Left ventricle myocardium superior (tissue), 1 donor: ENCODE measurements around the gene DCLK3. TPM values are rescaled to one million over a fixed set of nuclear protein-coding genes. Genes with fewer than 3 reads are reported as not detected.
A peak's percentile ranks its signal among the peaks of the same experiment; 100 is the strongest.

Source experiments
- ATAC-seq: fragments of 200-7000 bp; cut with Tn5 transposase; one replicate; pipeline ENCODE4 v1.9.1; 2020; ENCODE audit warnings: mild to moderate bottlenecking, moderate library complexity
- DNase-seq: peaks from one replicate; pipeline ENCODE4 v3.0.0-alpha.2; 2020
- intact Hi-C: fragments of 100-400 bp; cut with micrococcal nuclease; formaldehyde crosslinking; loops from one replicate; pipeline ENCODE4 v1.11.0; 2022
- long read RNA-seq: library from polyadenylated mRNA; unstranded; transcript quantifications from one replicate; pipeline ENCODE4 v2.0.0, GENCODE V29; 2021
- total RNA-seq: library from RNA; stranded (reverse); fragmentation: NEBNext Ultra II Directional; extraction: Animal tissue kit (Norgen Biotek cat#: 25700); gene quantifications from one replicate; pipeline ENCODE4 v1.2.1, GENCODE V29; 2021
- donor health status: DM: no; HTN: yes; CAD: no; lungs with severe emphysema.

DCLK3 gene, protein sequence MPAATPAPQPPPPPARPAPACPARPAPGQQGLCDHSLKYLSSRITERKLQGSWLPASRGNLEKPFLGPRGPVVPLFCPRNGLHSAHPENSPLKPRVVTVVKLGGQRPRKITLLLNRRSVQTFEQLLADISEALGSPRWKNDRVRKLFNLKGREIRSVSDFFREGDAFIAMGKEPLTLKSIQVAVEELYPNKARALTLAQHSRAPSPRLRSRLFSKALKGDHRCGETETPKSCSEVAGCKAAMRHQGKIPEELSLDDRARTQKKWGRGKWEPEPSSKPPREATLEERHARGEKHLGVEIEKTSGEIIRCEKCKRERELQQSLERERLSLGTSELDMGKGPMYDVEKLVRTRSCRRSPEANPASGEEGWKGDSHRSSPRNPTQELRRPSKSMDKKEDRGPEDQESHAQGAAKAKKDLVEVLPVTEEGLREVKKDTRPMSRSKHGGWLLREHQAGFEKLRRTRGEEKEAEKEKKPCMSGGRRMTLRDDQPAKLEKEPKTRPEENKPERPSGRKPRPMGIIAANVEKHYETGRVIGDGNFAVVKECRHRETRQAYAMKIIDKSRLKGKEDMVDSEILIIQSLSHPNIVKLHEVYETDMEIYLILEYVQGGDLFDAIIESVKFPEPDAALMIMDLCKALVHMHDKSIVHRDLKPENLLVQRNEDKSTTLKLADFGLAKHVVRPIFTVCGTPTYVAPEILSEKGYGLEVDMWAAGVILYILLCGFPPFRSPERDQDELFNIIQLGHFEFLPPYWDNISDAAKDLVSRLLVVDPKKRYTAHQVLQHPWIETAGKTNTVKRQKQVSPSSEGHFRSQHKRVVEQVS
- 0.20 TPM for total RNA-seq
- long read RNA-seq: 0 reads

DNA sequence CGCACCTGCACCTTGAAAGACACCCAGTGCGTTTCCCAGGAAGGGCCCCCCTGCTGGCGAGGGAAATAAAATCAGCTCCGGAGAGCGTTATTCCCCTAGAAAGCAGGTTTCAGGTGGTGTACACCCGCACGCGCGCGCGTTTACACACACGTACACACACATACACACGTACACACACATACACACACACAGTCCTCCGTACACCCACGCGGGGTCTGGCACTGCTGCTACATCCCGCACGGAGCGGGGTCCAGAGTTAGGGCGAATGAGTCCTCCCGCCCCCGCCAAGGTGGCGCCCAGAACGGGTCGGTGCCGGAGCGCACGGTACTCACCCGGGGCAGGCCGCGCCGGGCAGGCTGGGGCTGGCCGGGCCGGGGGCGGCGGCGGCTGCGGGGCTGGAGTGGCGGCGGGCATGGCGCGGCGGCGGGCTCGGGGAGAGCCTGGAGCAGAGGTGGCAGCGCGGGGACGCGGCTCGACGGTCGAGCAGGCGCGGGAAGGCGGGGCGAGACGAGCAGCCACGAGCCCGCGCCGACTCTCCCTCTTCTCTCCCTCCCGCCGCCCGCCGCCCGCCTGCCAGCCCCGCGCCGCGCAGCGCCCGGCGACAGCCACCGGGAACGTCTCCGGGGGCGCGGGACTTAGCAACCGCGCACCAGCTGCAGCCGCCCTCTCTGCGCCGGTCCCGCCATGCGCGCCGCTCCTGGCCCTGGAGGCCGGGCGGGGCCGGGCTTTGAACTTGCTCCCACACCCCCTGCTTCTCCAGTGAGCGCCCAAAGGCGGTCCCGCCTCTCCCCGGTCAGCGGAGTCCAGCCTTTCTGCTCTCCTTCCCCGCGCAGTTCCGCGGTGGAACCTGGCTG is at the start of gene DCLK3:
Gene DCLK3 (minus strand): TSS at position 704 of the 854 bp plus-strand sequence. CDS start 290 bp downstream, at position 414.
- intact Hi-C loops: no loop called here
- DNase-seq (peak; percentile 48), ATAC-seq (peak; percentile 48)

DNA sequence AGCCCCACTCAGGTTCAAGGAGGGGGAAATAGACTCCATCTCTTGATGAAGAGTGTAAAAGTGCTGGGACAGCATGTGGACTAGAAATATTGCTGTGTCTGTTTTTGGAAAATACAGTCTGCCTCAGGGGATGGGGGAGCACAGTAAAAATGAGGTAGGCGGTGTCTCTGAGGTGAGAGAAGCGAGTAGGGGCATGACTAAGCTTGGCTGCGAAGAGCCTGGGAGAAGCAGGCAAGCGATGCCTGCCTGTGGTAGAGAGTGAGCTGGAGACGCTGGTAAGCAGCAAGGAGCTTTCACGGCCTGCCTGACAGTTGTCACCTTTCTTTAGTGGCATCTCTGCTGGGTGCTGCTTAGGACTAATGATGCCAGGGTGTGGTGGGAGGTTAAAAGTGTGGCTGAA is 49.0 kb upstream of the DCLK3 start:
- DNase-seq: no peak
- intact Hi-C loops: no loop called here
- no peak for ATAC-seq

DNA sequence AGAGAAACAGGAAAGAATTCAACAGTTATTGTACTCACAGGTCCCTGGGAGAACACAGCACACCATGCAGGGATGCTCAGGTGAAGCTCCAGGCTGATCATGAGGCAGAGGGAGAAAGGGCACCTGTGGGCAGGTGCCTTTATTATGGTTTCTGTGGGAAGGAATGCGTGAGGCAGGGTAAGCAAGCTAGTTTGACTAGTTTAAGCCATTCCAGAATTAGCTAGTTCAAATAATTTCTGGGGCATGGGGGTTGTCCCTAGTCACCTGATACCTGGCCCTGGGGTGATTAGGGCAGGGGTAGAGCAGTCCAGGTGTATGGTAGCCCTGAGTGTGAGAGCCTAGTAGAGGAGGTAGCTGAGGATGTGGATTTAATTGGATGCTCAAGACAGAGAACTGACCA is 47.9 kb upstream of the DCLK3 start:
- intact Hi-C loops: no loop called here
- DNase-seq (no peak), ATAC-seq (no peak)

GRCh38 chr3:36811768-36812167 is 47.4 kb upstream of the DCLK3 start:
- ATAC-seq (no peak), DNase-seq (no peak)
- intact Hi-C loops: no loop called here

GRCh38 chr3:36804295-36805055 is 40.1 kb upstream of the DCLK3 start:
- intact Hi-C loops: no loop called here
- ATAC-seq (no peak), DNase-seq (no peak)

GRCh38 chr3:36803091-36803791 is 38.9 kb upstream of the DCLK3 start:
- no peak for ATAC-seq
- no peak for DNase-seq
- intact Hi-C loops: no loop called here

DNA sequence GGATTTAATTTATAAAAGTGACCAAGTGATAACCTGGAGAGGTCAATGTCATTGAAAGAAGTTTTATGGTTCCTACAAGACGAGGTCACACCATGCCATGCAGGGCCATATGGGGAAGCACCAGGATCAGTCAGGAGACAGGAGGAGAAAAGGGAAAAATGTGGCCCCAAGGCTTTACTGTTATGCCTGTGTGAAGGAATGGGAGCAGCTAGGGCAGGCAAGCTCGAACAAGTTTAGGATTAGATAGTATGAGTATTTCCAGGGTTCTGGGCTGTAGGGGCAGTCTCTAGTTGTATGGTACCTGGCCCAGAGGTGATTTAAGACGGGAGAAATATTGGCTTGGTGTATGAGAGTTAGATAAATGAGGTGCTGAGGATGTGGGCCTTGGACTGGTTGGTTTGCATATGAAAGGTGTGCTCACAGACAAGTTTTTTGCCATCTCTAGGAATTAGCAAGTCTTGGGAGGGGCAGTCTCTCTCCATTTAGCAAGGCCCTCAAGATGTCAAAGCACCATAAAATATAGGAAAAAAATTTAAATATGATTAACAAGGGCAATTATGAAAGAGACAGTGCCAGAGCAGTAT is 36.3 kb upstream of the DCLK3 start:
- intact Hi-C loops: no loop called here
- ATAC-seq (no peak), DNase-seq (no peak)

GRCh38 chr3:36796881-36797280 is 32.5 kb upstream of the DCLK3 start:
- ATAC-seq (no peak), DNase-seq (no peak)
- intact Hi-C loops: no loop called here

- no peak for ATAC-seq
- intact Hi-C loops: no loop called here
- DNase-seq: no peak
Measured at GRCh38 chr3:36796161-36796560, 31.8 kb upstream of the DCLK3 start.

DNA sequence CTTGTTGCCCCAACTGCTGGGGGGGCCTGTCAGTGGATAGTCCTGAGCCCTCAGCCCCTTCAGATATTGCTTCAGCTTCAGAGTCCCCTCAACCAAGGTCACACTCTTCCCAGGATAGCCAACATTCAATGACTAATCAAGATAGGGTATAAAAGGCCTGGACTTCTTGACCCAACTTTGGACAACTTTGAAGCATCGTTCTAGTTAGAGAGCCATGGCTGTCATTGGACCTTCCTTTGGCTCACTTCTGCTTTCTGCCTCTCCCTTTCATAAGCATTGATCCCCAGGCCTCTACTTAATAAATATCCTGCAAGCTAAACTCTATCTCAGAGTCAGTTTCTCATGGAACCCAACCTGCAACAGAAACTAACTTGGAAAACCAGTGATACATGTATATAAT is 31.3 kb upstream of the DCLK3 start:
- DNase-seq (no peak), ATAC-seq (no peak)
- intact Hi-C loops: no loop called here

- ATAC-seq (no peak), DNase-seq (no peak)
- intact Hi-C loops: no loop called here
Measured at GRCh38 chr3:36792342-36792741, 28.0 kb upstream of the DCLK3 start.

DNA sequence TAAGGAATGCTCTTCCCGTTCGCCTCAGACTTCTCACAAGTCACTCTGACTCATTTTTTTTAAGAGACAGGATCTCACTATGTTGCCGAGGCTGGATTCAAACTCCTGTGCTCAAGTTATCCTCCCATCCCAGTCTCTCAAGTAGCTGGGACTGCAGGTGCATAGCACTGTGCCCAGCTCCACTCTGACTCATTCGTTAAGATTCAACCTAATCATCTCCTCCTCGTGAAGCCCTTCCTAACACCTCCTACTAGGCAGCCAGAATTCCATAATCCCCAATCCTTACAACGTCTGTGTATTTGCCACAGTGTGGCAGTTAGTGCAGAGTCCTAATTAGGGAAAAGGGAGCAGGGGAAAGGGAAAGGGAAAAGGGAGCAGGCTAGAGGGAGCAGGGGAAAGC is 26.4 kb upstream of the DCLK3 start:
- intact Hi-C loops: no loop called here

GRCh38 chr3:36786921-36787890 is 22.9 kb upstream of the DCLK3 start:
- intact Hi-C loops: no loop called here
- DNase-seq (no peak), ATAC-seq (peak; percentile 76)

More for the DNA sequence above, 26.4 kb upstream of the DCLK3 start:
- DNase-seq: no peak
- no peak for ATAC-seq

DNA sequence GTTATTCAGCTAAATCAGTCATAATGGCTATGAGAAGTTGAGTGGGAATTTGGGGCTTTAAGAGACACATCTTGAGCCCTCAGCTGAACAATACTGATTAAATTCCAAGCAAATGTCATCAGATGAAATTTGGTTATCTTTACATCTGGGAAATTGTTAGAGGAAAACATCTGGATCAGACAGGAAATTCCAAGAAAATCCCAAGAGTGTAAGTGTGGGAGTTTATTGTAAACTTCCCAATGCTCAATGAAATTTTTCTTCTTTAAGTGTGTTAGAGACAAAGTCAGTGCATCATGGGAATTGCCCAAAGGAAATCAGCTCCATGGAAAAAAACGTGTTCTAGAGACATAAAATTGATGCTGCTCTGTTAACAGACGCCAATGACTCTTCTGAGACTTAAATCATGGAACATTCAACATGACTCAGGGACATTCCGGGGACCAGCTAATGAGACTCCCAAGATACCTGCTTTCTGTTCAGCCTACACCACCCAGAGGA is 19.8 kb upstream of the DCLK3 start:
- intact Hi-C loops: no loop called here
- ATAC-seq (peak; percentile 55), DNase-seq (no peak)

GRCh38 chr3:36777424-36778218 is 13.3 kb upstream of the DCLK3 start:
- DNase-seq (no peak), ATAC-seq (no peak)
- intact Hi-C loops: no loop called here

GRCh38 chr3:36776436-36776835 is 12.1 kb upstream of the DCLK3 start:
- intact Hi-C loops: no loop called here
- no peak for ATAC-seq
- DNase-seq: no peak
